Nephron progenitor cell (in vitro differentiated cells): ENCODE data around the gene ZFHX3.

Experiments
- DNase-seq: peaks from one replicate; pipeline ENCODE4 v3.0.0; 2021
- H3K27ac Mint-ChIP-seq: 2 replicates; pipeline ENCODE4 v1.8.0; 2021; ENCODE audit warnings: mild to moderate bottlenecking, moderate library complexity, mixed read lengths
- H3K27me3 Mint-ChIP-seq: 2 replicates; pipeline ENCODE4 v1.8.0; 2021; ENCODE audit warnings: mild to moderate bottlenecking, low read depth, mixed read lengths; ENCODE audit not compliant: poor library complexity
- H3K36me3 Mint-ChIP-seq: 2 replicates; pipeline ENCODE4 v1.8.0; 2021; ENCODE audit warnings: low read depth, mixed read lengths
- H3K4me1 Mint-ChIP-seq: 2 replicates; pipeline ENCODE4 v1.8.0; 2021; ENCODE audit warnings: mixed read lengths
- H3K4me3 Mint-ChIP-seq: 2 replicates; pipeline ENCODE4 v1.8.0; 2021; ENCODE audit warnings: mild to moderate bottlenecking, moderate library complexity, mixed read lengths
- H3K9me3 Mint-ChIP-seq: 2 replicates; pipeline ENCODE4 v1.8.0; 2021; ENCODE audit warnings: mild to moderate bottlenecking, moderate library complexity, mixed read lengths
- TF ChIP-seq, protein P1 (sequence below): fragments of 200-600 bp; sonication (generic); IDR thresholded peaks from 2 replicates; pipeline ENCODE4 v1.5.0; 2021; ENCODE audit warnings: antibody characterized with exemption

ZFHX3 gene

GRCh38 chr16:73034374-73034773 lies 13.6 kb downstream of the ZFHX3 start:
- Mint-ChIP-seq H3K27me3 (peaks cover 9% of the 10 kb centered on the region), H3K27ac (peak overlapping the region; percentile 98), H3K9me3 (no peaks in the 10 kb centered on the region), H3K4me3 (peak overlapping the region; percentile 71), H3K4me1 (peaks cover 99% of the 10 kb centered on the region), H3K36me3 (no peaks in the 10 kb centered on the region)
- DNase-seq = no peak
- TF ChIP-seq, protein P1, sequence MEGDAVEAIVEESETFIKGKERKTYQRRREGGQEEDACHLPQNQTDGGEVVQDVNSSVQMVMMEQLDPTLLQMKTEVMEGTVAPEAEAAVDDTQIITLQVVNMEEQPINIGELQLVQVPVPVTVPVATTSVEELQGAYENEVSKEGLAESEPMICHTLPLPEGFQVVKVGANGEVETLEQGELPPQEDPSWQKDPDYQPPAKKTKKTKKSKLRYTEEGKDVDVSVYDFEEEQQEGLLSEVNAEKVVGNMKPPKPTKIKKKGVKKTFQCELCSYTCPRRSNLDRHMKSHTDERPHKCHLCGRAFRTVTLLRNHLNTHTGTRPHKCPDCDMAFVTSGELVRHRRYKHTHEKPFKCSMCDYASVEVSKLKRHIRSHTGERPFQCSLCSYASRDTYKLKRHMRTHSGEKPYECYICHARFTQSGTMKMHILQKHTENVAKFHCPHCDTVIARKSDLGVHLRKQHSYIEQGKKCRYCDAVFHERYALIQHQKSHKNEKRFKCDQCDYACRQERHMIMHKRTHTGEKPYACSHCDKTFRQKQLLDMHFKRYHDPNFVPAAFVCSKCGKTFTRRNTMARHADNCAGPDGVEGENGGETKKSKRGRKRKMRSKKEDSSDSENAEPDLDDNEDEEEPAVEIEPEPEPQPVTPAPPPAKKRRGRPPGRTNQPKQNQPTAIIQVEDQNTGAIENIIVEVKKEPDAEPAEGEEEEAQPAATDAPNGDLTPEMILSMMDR = no peak

DNA sequence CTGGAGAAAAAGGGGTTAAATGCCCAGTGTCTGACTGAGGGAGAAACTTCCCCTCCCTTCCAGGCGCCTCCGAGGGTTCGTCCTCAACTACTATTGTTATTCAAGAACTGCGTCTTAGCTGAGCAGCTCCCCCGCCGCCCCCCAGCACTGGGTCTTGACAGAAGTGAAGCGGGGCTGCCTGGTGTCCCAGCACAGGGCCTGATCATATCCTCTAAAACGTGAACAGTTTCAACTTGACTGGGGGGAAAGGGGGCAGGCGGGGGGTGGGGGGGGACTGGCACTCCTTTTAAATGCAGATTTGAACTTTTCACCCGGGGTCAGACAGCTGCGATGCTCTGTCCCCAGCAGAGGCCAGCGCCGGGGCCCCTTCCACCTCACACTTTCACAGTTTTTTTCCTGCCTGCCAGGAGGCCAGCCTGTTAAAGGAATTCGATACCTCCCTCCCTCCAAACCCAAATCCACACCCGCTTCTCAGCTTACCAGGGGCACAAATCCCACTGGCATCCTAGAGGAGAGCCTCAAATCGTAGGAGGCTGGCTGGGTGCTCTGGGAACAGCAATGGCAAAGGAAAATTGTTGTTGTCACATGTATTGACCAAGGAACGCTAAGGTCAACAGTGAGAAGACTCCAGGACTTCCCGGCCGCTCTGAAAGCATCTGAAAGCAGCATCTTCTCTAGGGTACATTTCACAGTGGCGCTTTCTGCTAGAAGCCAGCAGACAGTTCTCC lies 14.5 kb downstream of the ZFHX3 start:
- Mint-ChIP-seq H3K4me3 (peak overlapping the region; percentile 71), H3K27ac (peak overlapping the region; percentile 98), H3K9me3 (no peaks in the 10 kb centered on the region), H3K36me3 (no peaks in the 10 kb centered on the region), H3K4me1 (peaks cover 100% of the 10 kb centered on the region), H3K27me3 (peaks cover 12% of the 10 kb centered on the region)
- TF ChIP-seq, protein P1 = no peak
- DNase-seq = peak; percentile 71

DNA sequence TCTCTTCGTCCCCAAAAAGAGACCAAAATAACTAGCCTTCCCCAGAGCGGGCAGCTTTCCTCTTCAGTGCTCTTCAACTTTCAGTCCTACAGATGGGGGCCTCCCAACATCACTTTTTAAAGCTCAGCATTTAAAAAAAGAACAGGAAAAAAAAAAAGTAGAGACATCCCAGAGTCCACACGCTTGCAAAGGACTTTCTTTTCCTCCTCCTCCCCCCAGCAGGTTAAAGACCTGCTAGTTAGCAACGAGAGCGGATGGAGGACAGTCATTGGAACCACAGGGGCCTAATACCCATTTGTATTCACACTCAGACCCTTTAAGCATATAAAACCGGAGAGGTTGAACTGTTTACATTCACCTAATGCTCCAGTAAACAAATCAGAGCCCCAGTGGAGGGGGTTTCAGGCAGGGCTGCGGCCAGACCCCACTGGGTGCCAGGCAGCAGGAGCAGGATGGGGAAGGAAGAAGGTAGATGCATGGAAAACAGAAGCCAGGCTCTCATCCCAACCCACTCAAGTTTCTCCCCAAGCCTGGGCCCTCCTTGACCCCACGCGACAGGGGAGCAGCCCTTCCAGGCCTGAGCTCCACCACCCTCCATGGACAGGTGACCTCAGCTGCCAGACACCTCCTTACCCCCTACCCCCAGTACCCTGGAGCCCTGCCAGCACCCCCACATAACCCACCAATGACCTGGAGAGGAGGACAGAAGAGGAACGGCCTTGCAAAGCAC lies 15.2 kb downstream of the ZFHX3 start:
- peaks cover 100% of the 10 kb centered on the region for H3K4me1 Mint-ChIP-seq

GRCh38 chr16:73031984-73032383 lies 15.9 kb downstream of the ZFHX3 start:
- Mint-ChIP-seq H3K9me3 (no peaks in the 10 kb centered on the region), H3K27me3 (peaks cover 12% of the 10 kb centered on the region), H3K27ac (peak overlapping the region; percentile 97), H3K4me1 (peaks cover 100% of the 10 kb centered on the region), H3K4me3 (peak overlapping the region; percentile 71), H3K36me3 (no peaks in the 10 kb centered on the region)
- DNase-seq = no peak
- TF ChIP-seq, protein P1 = no peak

More for the DNA sequence above, 15.2 kb downstream of the ZFHX3 start:
- Mint-ChIP-seq H3K9me3 (no peaks in the 10 kb centered on the region), H3K36me3 (no peaks in the 10 kb centered on the region), H3K4me3 (peak overlapping the region; percentile 71), H3K27ac (peak overlapping the region; percentile 97), H3K27me3 (peaks cover 12% of the 10 kb centered on the region)
- no peak for DNase-seq
- TF ChIP-seq, protein P1 = no peak

- Mint-ChIP-seq H3K36me3 (no peaks in the 10 kb centered on the region), H3K9me3 (no peaks in the 10 kb centered on the region), H3K4me1 (peaks cover 97% of the 10 kb centered on the region), H3K27ac (peak overlapping the region; percentile 97), H3K4me3 (peak overlapping the region; percentile 71), H3K27me3 (peaks cover 12% of the 10 kb centered on the region)
- no peak for DNase-seq
- TF ChIP-seq, protein P1 = no peak
Measured at GRCh38 chr16:73031155-73031866, 16.6 kb downstream of the ZFHX3 start.
